Hepatocyte (in vitro differentiated cells): Measurements from ENCODE around the gene ZNF652.

Source experiments
- EZH2 ChIP-seq: fragments of 200-600 bp; sonication (generic); IDR thresholded peaks from 2 replicates; pipeline ENCODE4 v1.6.1; 2016; ENCODE audit warnings: antibody characterized with exemption, mild to moderate bottlenecking, borderline replicate concordance
- EZH2phosphoT487 ChIP-seq: fragments of 200-600 bp; sonication (generic); IDR thresholded peaks from one replicate; pipeline ENCODE4 v1.6.1; 2018; ENCODE audit warnings: antibody characterized with exemption, mild to moderate bottlenecking, low read depth, moderate library complexity; ENCODE audit not compliant: unreplicated experiment, severe bottlenecking
- TF ChIP-seq, protein P1 (sequence below): fragments of 200-600 bp; sonication (generic); IDR thresholded peaks from 2 replicates; pipeline ENCODE4 v1.5.1; 2016; ENCODE audit warnings: antibody characterized with exemption, mild to moderate bottlenecking; ENCODE audit not compliant: poor library complexity

DNA sequence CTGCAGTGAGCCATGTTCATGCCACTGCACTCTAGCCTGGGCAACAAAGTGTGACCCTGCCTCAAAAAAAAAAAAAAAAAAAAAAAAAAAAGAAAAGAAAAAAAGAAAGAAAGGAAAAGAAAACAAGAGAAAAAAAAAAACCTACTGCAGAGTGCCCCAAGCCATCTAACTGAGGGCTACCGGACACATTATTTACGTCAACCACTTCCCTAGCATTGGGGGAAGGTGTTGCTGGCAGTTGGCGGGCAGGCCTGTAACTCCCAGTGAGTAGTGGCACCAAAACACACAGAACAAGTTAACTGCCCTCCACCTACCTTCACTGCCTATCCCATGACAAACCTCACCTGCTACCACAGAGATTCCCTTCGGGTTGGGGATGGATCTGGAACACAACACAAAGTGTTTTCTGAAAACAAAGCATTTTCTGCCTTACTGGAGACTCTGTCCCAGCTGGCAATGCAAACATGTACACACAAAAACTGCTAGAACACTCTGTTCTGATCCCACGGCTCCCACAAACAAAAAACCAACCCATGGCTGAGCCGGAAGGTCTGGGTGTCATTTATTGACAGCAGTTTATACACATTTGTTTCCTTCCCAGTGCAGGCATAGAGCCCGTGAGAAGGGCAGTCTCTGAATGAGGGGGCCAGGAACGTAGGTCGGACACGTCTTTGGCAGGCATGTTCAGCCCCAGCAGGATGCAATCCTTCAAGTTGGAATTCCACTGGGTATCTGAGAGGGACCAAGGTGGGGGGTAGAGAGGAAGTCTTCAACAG, 41.7 kb upstream of the ZNF652 start:
- TF ChIP-seq EZH2 (no peak), EZH2phosphoT487 (no peak)
- TF ChIP-seq, protein P1, sequence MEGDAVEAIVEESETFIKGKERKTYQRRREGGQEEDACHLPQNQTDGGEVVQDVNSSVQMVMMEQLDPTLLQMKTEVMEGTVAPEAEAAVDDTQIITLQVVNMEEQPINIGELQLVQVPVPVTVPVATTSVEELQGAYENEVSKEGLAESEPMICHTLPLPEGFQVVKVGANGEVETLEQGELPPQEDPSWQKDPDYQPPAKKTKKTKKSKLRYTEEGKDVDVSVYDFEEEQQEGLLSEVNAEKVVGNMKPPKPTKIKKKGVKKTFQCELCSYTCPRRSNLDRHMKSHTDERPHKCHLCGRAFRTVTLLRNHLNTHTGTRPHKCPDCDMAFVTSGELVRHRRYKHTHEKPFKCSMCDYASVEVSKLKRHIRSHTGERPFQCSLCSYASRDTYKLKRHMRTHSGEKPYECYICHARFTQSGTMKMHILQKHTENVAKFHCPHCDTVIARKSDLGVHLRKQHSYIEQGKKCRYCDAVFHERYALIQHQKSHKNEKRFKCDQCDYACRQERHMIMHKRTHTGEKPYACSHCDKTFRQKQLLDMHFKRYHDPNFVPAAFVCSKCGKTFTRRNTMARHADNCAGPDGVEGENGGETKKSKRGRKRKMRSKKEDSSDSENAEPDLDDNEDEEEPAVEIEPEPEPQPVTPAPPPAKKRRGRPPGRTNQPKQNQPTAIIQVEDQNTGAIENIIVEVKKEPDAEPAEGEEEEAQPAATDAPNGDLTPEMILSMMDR, result no peak
